IPS DF 4.7 (cell line): ENCODE results near the gene C1RL.

Experiments used
- DNase-seq: peaks from one replicate; pipeline ENCODE4 v3.0.0-alpha.2; 2013; ENCODE audit warnings: low spot score; ENCODE audit errors: extremely low read depth

Gene C1RL, protein sequence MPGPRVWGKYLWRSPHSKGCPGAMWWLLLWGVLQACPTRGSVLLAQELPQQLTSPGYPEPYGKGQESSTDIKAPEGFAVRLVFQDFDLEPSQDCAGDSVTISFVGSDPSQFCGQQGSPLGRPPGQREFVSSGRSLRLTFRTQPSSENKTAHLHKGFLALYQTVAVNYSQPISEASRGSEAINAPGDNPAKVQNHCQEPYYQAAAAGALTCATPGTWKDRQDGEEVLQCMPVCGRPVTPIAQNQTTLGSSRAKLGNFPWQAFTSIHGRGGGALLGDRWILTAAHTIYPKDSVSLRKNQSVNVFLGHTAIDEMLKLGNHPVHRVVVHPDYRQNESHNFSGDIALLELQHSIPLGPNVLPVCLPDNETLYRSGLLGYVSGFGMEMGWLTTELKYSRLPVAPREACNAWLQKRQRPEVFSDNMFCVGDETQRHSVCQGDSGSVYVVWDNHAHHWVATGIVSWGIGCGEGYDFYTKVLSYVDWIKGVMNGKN

DNA sequence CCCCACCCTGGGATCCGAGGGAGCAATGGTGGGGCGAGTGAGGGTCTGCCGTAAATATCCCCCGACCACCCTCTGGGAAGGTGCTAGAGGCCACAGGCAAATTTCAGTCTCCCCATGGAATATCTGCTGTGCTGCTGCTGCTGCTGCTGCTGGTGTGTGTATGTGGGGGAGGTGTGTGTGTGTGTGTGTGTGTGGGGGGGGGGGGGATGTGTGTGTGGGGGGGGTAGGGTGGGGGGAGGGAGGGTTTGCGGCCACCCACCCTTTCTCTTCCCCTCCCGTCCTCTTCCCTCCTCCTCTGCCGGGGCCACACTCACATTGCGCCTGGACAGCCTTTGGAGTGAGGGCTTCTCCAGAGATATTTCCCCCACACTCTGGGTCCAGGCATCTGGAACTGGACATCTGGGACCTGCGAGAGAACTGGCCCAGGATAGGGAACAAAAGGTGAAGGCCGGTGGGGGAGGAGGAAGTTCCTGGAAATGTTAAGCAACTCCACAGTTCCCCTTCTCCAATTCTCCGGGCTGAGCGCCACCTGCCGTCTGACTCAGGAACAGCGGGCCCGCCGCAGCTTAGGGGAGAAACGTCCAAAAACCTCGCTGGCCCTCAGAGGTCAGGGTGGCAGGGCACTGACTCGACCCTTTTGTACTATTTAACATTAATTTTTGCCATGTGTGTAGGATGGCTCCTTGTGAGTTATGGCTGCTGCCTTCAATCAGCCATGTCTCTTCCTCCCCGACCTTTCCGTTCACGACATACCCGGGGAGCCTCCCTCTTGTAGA, at the start of gene C1RL:
Gene C1RL, minus strand, starts transcription at position 419 of the 776 bp plus-strand sequence. Its CDS starts 34 bp downstream, at position 385.
- no peak for DNase-seq

DNA sequence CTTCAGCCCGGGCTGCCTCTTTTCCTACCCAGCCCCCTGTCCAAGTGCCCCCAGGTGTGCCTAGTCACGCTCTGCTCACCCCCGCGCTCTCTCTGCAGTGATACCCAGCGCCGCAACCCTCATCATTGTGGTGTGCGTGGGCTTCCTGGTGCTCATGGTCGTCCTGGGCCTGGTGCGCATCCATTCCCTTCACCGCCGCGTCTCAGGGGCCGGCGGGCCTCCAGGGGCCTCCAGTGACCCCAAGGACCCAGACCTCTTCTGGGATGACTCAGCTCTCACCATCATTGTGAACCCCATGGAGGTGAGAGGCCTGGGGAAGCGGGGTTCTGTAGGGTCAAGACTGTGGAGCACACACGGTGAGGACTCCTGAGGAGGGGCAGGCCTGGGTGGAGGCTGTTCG, 48.4 kb upstream of the C1RL start:
- no peak for DNase-seq

- no peak for DNase-seq
Observed at GRCh38 chr12:7156259-7157197, 47.5 kb upstream of the C1RL start.

DNA sequence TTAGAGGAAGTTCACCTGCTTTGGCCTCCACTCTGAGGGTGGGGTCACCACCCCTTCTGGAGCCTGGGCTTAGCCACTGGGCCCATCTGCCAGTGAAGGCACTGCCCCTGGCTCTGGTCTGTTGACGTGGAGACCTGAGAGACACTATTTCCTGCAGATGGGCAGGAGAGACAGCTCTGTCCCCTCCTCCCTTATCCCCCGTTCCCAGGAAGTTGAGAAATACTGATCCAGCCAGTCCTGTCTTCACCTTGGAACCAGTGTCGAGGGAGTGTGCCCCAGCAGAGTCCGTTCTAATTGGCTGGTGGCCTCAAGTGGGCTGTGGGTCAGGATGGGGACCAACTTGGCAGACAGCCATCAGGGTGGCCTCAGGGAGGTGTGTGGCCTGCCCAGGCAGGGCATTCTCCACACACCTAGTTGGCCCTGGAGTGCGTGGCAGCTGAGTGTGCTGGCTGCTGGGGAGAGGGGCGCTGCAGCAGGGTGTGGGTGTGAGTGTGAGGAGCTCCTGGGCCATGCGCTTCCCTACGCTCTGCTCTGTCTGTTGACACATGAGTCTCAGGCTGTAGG, 46.5 kb upstream of the C1RL start:
- no peak for DNase-seq

DNA sequence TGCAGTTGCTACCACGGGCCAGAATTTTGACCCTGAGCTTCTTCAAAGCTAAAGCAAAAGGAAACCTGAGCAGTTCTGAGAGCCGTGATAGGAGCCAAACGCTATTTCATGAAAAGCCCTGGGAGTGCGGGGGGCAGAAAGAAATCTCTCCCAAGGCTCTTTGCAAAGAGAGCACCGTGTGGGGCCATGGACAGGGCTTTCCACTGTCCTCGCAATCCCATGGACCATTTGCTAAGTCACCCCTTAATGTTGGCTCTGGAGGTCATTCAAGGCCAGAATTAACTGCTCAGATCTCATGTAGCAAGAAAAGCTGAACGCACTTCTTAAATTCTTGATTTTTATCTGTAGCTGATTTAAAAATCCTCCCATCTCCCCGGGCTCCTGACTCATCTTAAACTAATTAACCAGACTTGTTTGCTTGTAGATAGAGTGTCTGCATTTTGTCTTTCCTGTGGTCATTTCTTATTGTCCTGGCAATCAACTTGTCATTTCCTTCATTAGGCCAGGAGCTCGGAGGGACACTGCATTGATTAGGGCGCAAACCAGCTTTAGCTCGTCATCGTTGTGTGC, 46.0 kb upstream of the C1RL start:
- no peak for DNase-seq

- DNase-seq, result no peak
Observed at GRCh38 chr12:7154042-7154441, 45.0 kb upstream of the C1RL start.

GRCh38 chr12:7152818-7153217, 43.8 kb upstream of the C1RL start:
- no peak for DNase-seq

DNA sequence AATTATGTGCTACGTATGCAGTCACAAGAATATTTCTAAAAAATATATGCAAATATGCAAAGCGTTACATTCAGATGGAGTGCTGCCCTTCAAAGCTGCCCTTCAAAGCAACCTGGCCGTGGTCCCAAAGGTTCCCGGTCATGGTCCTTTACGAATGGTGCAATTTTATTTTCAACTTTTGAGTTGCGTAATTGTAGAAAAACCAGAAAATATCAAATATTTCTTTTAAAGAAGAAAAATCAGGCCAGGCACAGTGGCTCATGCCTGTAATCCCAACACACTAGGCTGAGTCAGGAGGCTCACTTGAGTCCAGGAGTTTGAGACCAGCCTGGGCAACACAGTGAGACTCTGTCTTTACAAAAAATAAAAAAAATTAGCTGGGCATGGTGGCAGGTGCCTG, 42.5 kb upstream of the C1RL start:
- DNase-seq, result no peak

- no peak for DNase-seq
Observed at GRCh38 chr12:7150841-7151240, 41.8 kb upstream of the C1RL start.

- DNase-seq, result no peak
Observed at GRCh38 chr12:7150356-7150755, 41.3 kb upstream of the C1RL start.

- no peak for DNase-seq
Observed at GRCh38 chr12:7146906-7147305, 37.9 kb upstream of the C1RL start.

GRCh38 chr12:7146228-7146627, 37.2 kb upstream of the C1RL start:
- DNase-seq, result no peak

GRCh38 chr12:7145671-7146070, 36.7 kb upstream of the C1RL start:
- DNase-seq, result no peak

DNA sequence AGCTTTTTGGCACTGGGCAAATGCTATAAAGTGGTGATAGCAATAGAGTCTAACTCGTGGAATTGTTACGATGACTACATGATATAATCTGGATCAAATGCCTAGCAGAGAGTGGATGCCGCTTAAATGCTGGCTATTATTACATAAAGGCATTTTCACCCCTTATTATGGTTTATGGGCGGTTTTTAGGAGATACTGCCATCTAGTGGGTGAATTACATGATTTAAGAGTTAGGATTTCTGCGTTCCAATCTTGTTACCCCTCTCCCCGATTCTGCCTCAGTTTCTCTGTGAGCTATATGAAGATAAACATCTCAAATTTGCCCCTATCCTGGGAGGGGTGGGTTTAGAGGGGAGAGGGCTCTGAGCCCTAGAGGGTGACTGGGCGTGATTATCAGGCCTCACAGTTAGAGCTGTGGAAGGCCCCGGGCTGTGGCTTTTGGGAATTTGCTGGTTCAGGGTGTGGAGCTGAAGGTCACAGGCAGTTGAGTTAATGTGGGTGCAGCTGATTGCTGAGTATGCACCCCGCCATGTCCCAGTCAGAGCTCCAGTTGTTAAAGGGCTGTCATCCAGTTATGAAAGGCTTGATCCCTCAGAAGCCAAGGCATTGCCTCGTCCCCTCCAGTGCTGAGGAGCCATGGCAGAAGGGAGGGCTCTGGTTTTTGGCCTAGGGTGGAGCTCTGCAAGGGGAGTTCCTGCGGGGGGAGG, 35.6 kb upstream of the C1RL start:
- no peak for DNase-seq

DNA sequence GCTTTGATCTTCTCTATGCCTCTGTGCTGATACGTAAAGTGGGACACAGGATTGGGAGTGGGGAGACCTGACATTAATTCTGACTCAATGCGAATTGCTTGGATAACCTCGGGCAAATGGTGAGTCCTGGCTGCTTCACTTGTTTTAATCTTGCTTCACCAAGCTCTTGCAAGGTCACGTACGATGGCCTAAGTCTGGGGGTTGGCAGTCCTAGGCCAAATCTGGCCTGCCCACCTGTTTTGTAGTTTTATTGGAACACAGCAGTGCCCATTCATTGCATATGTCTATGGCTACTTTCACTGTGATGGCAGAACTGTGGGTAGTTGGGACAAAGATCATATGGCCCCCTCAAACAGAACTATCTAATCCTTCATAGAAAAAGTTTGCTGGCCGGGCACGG, 34.5 kb upstream of the C1RL start:
- DNase-seq, result no peak

DNA sequence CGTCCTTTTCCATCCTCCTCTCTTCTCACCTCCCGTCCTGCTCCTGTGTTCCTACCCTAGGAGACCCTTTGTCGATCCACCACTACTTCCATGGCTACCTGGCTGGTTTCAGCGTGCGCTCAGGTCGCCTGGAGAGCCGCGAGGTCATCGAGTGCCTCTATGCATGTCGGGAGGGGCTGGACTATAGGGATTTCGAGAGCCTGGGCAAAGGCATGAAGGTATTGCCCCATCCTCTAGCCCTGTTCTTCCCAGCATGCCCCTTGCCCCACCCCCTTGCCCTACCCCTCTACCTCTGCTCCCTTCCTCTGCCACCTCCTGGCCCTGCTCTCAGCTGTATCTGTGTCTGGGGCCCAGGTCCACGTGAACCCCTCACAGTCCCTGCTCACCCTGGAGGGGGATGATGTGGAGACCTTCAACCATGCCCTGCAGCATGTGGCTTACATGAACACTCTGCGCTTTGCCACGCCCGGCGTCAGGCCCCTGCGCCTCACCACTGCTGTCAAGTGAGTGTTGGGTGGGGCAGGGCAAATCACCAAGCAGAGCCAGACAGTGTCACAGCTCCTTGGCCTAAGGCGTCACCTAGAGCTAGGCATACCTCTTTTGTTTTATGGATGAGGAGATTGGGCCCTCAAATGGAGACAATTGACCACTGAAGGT, 33.9 kb upstream of the C1RL start:
- no peak for DNase-seq

DNA sequence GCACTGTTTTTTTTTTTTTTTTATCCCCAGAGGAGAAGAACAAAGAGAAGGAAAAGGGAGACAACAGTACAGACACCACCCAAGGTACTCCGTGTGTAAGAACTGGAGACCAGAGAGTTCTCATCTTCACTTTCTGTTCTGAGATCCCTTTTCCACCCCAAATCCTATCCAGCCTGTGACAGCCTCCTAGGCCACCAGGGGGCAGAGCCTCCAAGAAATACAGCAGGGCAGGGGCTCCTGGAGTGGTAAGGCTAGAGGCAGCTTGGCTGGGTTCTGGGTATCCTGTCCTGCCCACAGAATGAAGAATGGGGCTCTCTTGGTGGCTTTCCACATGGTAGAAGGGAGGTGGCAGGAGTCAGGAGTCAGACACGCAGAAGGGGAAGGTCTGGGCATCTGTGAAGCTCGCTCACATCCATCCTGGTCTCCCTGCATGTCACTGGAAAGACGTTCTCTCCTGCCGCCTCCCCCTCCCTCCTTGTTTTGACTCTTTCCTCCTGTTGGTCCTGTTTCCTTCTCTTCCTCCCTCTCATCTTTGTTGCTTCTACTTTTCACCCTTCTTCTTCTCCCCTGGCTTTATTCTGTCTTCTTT, 33.1 kb upstream of the C1RL start:
- no peak for DNase-seq

DNA sequence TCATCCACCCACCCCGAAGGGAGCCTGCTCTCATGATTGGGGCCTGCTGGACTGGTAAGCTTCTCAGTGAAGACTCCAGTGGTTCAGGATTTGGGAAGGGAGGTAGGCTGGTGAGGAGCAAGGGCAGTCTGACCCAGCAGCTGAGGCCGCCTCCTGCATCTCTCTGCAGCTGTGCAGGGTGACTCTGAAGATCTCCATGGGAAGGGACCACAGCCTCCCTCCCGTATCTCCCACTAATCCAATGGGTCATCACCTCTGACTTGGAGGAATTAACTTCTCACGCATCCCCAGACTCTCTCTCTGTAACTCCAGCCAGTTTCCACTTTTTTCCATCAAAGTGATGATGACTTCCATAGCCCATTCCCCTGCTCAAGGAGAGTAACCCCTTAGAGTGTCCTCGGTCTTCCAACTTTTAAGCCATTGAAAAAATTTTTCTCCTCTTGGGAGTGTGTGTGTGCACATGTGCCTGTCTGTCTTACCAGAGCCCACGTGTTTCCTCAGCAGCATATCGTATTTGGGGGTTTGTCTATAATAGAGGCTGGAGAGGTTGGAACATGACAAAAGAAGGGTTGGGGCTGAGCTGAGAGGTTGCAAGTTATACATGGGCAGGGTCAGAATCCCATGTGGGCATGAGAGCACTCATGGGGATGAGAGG, 32.5 kb upstream of the C1RL start:
- no peak for DNase-seq

DNA sequence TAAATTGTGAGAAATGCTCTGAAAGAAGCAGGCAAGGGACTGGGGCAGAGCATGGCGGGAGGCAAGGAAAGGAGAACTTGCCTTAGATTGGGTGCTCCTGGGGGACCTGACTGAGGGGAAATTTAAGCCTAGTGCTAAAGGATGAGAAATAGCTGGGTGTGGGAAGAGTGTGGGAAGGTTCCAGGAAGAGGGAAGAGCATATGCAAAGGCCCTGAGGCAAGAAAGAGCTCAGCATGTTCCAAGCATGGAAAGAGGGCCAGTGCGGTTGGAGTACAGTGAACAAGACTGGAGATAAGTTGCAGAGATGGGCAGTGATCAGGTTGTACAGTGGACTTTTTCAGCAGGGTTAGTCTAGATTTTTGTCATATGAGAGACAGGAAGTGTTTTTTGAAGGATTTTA, 30.2 kb upstream of the C1RL start:
- no peak for DNase-seq
